GM12878 (cell line): ENCODE results near the gene VWA8.

ENCODE experiments used
- CREB1 ChIP-seq: IDR thresholded peaks from 2 replicates; pipeline ENCODE4 v1.6.1; 2012; ENCODE audit warnings: low read depth, mild to moderate bottlenecking, inconsistent platforms
- EP300 ChIP-seq, 2 experiments: fragments of 150-350 bp in 1 of 2; IDR thresholded peaks; 2 replicates each; pipeline ENCODE4 v1.6.1; 2011 to 2012; ENCODE audit warnings: low read depth in 2 of 2, low read length in 2 of 2, borderline replicate concordance in 1 of 2, improper control_type of control experiment in 1 of 2, inconsistent platforms in 1 of 2; ENCODE audit not compliant: control insufficient read depth in 1 of 2
- NR2F1 ChIP-seq: fragments of 450-650 bp; conservative IDR thresholded peaks from 2 replicates; pipeline ENCODE4 v1.6.1; 2017; ENCODE audit warnings: mild to moderate bottlenecking
- POLR2A ChIP-seq: IDR thresholded peaks from 2 replicates; pipeline ENCODE4 v1.6.1; 2011; ENCODE audit warnings: low read depth, mild to moderate bottlenecking, low read length
- RFX5 ChIP-seq: IDR thresholded peaks from 2 replicates; pipeline ENCODE4 v1.6.1; 2011; ENCODE audit warnings: low read depth, low read length, improper control_type of control experiment
- TAF1 ChIP-seq: IDR thresholded peaks from 2 replicates; pipeline ENCODE4 v1.6.1; 2011; ENCODE audit warnings: mild to moderate bottlenecking, low read depth, low read length, borderline replicate concordance
- TF ChIP-seq, protein P1 (sequence below), 3 experiments: IDR thresholded peaks in 2 of 3; conservative IDR thresholded peaks in 1 of 3; 2 replicates each; pipeline ENCODE4 v1.5.1; 2011; ENCODE audit warnings: low read depth in 3 of 3, low read length in 3 of 3, mild to moderate bottlenecking in 3 of 3, control low read depth in 2 of 3, moderate library complexity in 2 of 3, inconsistent platforms in 1 of 3, mixed read lengths in 1 of 3; ENCODE audit not compliant: control insufficient read depth in 2 of 3, insufficient read depth in 1 of 3; ENCODE audit errors: extremely low read depth in 1 of 3

DNA sequence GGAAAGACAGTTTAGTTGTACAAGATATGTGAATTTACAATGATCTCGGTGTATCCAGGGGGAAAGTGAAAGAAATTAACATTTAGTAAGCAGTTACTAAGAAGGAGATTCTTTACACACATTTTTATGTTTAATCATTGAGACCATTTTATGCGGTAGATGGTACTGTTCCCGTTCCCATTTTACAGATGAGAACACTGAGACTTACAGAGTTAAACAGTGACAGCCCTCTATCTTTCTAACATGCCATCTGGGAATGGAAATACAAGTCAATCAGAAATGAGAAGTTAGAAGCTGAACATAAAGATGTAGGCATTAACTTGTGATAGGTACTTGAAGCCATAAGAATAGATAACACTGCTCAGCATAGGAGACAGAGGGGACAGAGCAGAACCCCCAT, 144.9 kb downstream of the VWA8 start:
- TF ChIP-seq, protein P1, sequence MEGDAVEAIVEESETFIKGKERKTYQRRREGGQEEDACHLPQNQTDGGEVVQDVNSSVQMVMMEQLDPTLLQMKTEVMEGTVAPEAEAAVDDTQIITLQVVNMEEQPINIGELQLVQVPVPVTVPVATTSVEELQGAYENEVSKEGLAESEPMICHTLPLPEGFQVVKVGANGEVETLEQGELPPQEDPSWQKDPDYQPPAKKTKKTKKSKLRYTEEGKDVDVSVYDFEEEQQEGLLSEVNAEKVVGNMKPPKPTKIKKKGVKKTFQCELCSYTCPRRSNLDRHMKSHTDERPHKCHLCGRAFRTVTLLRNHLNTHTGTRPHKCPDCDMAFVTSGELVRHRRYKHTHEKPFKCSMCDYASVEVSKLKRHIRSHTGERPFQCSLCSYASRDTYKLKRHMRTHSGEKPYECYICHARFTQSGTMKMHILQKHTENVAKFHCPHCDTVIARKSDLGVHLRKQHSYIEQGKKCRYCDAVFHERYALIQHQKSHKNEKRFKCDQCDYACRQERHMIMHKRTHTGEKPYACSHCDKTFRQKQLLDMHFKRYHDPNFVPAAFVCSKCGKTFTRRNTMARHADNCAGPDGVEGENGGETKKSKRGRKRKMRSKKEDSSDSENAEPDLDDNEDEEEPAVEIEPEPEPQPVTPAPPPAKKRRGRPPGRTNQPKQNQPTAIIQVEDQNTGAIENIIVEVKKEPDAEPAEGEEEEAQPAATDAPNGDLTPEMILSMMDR (IDR thresholded peaks at IDR 0.05 in 2 of 3, conservative IDR thresholded peaks at IDR 0.05 in 1 of 3; ENCODE audit: control insufficient read depth in 2 of 3, extremely low read depth in 1 of 3, insufficient read depth in 1 of 3, low read depth in 3 of 3, low read length in 3 of 3): no peak
- TF ChIP-seq POLR2A (no peak), CREB1 (no peak), NR2F1 (no peak), EP300 (IDR thresholded peaks at IDR 0.05; ENCODE audit: borderline replicate concordance in 1 of 2, control insufficient read depth in 1 of 2, low read depth in 2 of 2, low read length in 2 of 2) (no peak), RFX5 (no peak), TAF1 (no peak)
